ENCODE data around the gene SF1. TPM values are rescaled to one million over a fixed set of nuclear protein-coding genes. Genes with fewer than 3 reads are reported as not detected.

Gene SF1
- total RNA-seq, 1 donor from 2014 or later = 278 TPM

GRCh38 chr11:64774144-64774543 lies 4.2 kb downstream of the SF1 start:
- Histone ChIP-seq H3K4me3 (no peak overlapping the region), H3K36me3 (peaks cover 7 to 73% of the 10 kb centered on the region in 2 donors), H3K27me3 (no peaks in the 10 kb centered on the region), H3K4me1 (peaks cover 58% of the 10 kb centered on the region), H3K9me3 (no peaks in the 10 kb centered on the region), H3K27ac (no peak overlapping the region)
- no peak for DNase-seq (ENCODE audit: extremely low spot score in 2 of 2)
- TF ChIP-seq POLR2A (IDR thresholded peaks at IDR 0.05) = no peak
- TF ChIP-seq POLR2AphosphoS5 (IDR thresholded peaks at IDR 0.05; ENCODE audit: insufficient read depth in 1 of 2, low read depth in 1 of 2) = no peak
- no peak for TF ChIP-seq CTCF (IDR thresholded peaks at IDR 0.05)
- intact Hi-C loops (cut with DNase I) = no loop called here

- H3K9me3 ChIP-seq = no peaks in the 10 kb centered on the region
- H3K4me1 ChIP-seq = peaks cover 57% of the 10 kb centered on the region
- H3K27ac ChIP-seq = no peak overlapping the region
- H3K4me3 ChIP-seq = no peak overlapping the region
- intact Hi-C loops (cut with DNase I) = no loop called here
- H3K27me3 ChIP-seq = no peaks in the 10 kb centered on the region
- no peak for TF ChIP-seq POLR2AphosphoS5 (IDR thresholded peaks at IDR 0.05; ENCODE audit: insufficient read depth in 1 of 2, low read depth in 1 of 2)
- TF ChIP-seq CTCF (IDR thresholded peaks at IDR 0.05) = no peak
- TF ChIP-seq POLR2A (IDR thresholded peaks at IDR 0.05) = no peak
- DNase-seq (ENCODE audit: extremely low spot score in 2 of 2) = no peak
- H3K36me3 ChIP-seq = peaks cover 12 to 89% of the 10 kb centered on the region in 2 donors
These were observed 5.9 kb downstream of the SF1 start for GRCh38 chr11:64772303-64773018.

- H3K4me1 ChIP-seq = peaks cover 52% of the 10 kb centered on the region
- no peaks in the 10 kb centered on the region for H3K9me3 ChIP-seq
- no peak overlapping the region for H3K4me3 ChIP-seq
- no peak for DNase-seq (ENCODE audit: extremely low spot score in 2 of 2)
- H3K27me3 ChIP-seq = no peaks in the 10 kb centered on the region
- TF ChIP-seq CTCF (IDR thresholded peaks at IDR 0.05) = no peak
- no peak for TF ChIP-seq POLR2AphosphoS5 (IDR thresholded peaks at IDR 0.05; ENCODE audit: insufficient read depth in 1 of 2, low read depth in 1 of 2)
- TF ChIP-seq POLR2A (IDR thresholded peaks at IDR 0.05) = no peak
- intact Hi-C loops (cut with DNase I) = no loop called here
- peaks cover 12 to 95% of the 10 kb centered on the region in 2 donors for H3K36me3 ChIP-seq
- no peak overlapping the region for H3K27ac ChIP-seq
These were observed 6.5 kb downstream of the SF1 start for GRCh38 chr11:64771861-64772260.

- Histone ChIP-seq H3K27ac (no peak overlapping the region), H3K4me3 (no peak overlapping the region), H3K9me3 (no peaks in the 10 kb centered on the region), H3K36me3 (peaks cover 12 to 98% of the 10 kb centered on the region in 2 donors), H3K27me3 (no peaks in the 10 kb centered on the region), H3K4me1 (peaks cover 38% of the 10 kb centered on the region)
- intact Hi-C loops (cut with DNase I) = no loop called here
- TF ChIP-seq POLR2A (IDR thresholded peaks at IDR 0.05) = no peak
- no peak for TF ChIP-seq POLR2AphosphoS5 (IDR thresholded peaks at IDR 0.05; ENCODE audit: insufficient read depth in 1 of 2, low read depth in 1 of 2)
- no peak for TF ChIP-seq CTCF (IDR thresholded peaks at IDR 0.05)
- DNase-seq (ENCODE audit: extremely low spot score in 2 of 2) = no peak
These were observed 8.2 kb downstream of the SF1 start for GRCh38 chr11:64770120-64770519.

GRCh38 chr11:64769283-64769682 lies 9.1 kb downstream of the SF1 start:
- TF ChIP-seq POLR2A (IDR thresholded peaks at IDR 0.05) (no peak), POLR2AphosphoS5 (IDR thresholded peaks at IDR 0.05; ENCODE audit: insufficient read depth in 1 of 2, low read depth in 1 of 2) (no peak), CTCF (IDR thresholded peaks at IDR 0.05) (no peak)
- Histone ChIP-seq H3K4me3 (no peak overlapping the region), H3K36me3 (peaks cover 12 to 98% of the 10 kb centered on the region in 2 donors), H3K27ac (no peak overlapping the region), H3K4me1 (peaks cover 38% of the 10 kb centered on the region), H3K27me3 (no peaks in the 10 kb centered on the region), H3K9me3 (no peaks in the 10 kb centered on the region)
- no peak for DNase-seq (ENCODE audit: extremely low spot score in 2 of 2)
- intact Hi-C loops (cut with DNase I) = no loop called here

Measured in vagina (tissue), 2 donors.